ENCODE measurements around the gene FLNC. TPM values are rescaled to one million over a fixed set of nuclear protein-coding genes. Genes with fewer than 3 reads are reported as not detected.
A peak's percentile ranks its signal among the peaks of the same experiment; 100 is the strongest.

The FLNC gene
- total and polyA plus RNA-seq, 2 donors (not counting 1 experiment from before 2014, with no cell fraction given), result 0.01 TPM; not detected in 1

DNA sequence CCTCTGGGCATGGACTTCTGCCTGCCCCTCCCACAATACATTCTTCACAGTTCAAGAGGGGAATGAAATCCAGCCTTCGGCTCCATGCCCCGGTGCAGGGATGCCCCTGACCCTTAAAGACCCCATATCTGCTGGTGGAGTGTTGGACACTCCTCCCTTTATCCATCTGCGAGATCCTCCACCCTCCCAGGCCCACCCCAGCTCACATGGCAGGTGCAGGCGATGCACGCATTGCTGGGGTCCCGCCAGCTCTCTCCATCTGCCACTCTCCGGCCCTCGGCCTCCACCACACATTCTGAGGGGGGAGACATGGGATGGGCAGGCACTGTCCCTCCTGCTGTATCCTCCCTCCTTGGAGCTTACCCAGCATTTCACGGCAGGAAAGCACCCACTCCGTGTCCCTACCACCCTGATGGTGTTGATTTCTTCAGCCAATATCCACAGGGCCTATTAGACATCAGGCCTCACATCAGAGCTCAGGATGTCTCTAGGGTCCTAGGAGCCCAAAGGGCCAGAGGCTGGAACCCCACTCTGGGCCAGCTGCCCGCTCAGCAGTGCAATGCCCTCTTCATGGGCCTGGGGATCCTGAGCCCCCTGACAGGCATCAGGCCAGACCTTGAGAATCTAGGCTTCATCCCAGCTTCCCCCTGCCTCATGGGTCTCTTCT, 50.7 kb downstream of the FLNC start:
- DNase-seq, result no peak
- peaks cover 0 to 7% (median 3%) of the 10 kb centered on the region in 4 experiments for H3K27me3 ChIP-seq (replicated peaks in 1 of 4; ENCODE audit: control extremely low read depth in 1 of 4, control insufficient read depth in 3 of 4, insufficient read depth in 4 of 4, low read length in 3 of 4)
- peaks cover 0 to 6% of the 10 kb centered on the region in 2 donors for H3K4me1 ChIP-seq (ENCODE audit: control insufficient read depth in 2 of 2, insufficient read depth in 2 of 2, low read length in 2 of 2)
- Mint-ChIP-seq H3K9me3 (ENCODE audit: insufficient read depth) (no peaks in the 10 kb centered on the region), H3K4me1 (peaks cover 3% of the 10 kb centered on the region), H3K27me3 (peaks cover 3% of the 10 kb centered on the region), H3K4me3 (no peak overlapping the region), H3K27ac (peak overlapping the region; percentile 24)
- H4K20me1 ChIP-seq (ENCODE audit: control insufficient read depth, insufficient read depth, low read length, poor library complexity, severe bottlenecking), result no peaks in the 10 kb centered on the region
- H3K4me2 ChIP-seq (replicated peaks; ENCODE audit: low read depth, low read length, poor library complexity, severe bottlenecking), result no peak overlapping the region
- no peaks in the 10 kb centered on the region for H3K9me3 ChIP-seq (ENCODE audit: control extremely low read depth in 1 of 3, control insufficient read depth in 2 of 3, insufficient read depth in 1 of 3, low read length in 2 of 3)
- ATAC-seq (ENCODE audit: low read depth), result no peak
- H3K4me3 ChIP-seq (ENCODE audit: control extremely low read depth in 1 of 5, extremely low read depth in 1 of 5, insufficient read depth in 1 of 5, low read depth in 2 of 5, low read length in 4 of 5), result no peak overlapping the region
- intact Hi-C loops (cut with micrococcal nuclease), result no loop called here
- POLR2A ChIA-PET, result no interaction called here
- H3K79me2 ChIP-seq (ENCODE audit: control insufficient read depth, insufficient read depth, low read length), result no peaks in the 10 kb centered on the region
- CTCF ChIA-PET, result interaction anchor here (1.1 to 1.6 kb wide), 3 partner anchors 18 to 113 kb away, joined by 4 to 5 read pairs (median 4); partner anchors contain the start of gene ATP6V1F
- no peak overlapping the region for H2AFZ ChIP-seq (ENCODE audit: insufficient read depth, low read depth, low read length, poor library complexity, severe bottlenecking)
- no peak overlapping the region for H3K9ac ChIP-seq (ENCODE audit: low read length)
- no peak for TF ChIP-seq EZH2 (IDR thresholded peaks at IDR 0.05; ENCODE audit: borderline replicate concordance, insufficient read depth, low read depth, low read length, poor library complexity, severe bottlenecking)
- TF ChIP-seq, protein P1, sequence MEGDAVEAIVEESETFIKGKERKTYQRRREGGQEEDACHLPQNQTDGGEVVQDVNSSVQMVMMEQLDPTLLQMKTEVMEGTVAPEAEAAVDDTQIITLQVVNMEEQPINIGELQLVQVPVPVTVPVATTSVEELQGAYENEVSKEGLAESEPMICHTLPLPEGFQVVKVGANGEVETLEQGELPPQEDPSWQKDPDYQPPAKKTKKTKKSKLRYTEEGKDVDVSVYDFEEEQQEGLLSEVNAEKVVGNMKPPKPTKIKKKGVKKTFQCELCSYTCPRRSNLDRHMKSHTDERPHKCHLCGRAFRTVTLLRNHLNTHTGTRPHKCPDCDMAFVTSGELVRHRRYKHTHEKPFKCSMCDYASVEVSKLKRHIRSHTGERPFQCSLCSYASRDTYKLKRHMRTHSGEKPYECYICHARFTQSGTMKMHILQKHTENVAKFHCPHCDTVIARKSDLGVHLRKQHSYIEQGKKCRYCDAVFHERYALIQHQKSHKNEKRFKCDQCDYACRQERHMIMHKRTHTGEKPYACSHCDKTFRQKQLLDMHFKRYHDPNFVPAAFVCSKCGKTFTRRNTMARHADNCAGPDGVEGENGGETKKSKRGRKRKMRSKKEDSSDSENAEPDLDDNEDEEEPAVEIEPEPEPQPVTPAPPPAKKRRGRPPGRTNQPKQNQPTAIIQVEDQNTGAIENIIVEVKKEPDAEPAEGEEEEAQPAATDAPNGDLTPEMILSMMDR (IDR thresholded peaks at IDR 0.05), result no peak
- WGBS (ENCODE audit: insufficient coverage), result 87% methylated on average over 10 of the region's 11 CpGs
- no peak overlapping the region for H3K27ac ChIP-seq (ENCODE audit: low read length in 2 of 2)
- no peaks in the 10 kb centered on the region for H3K36me3 ChIP-seq (replicated peaks in 1 of 2; ENCODE audit: control extremely low read depth in 1 of 2, control insufficient read depth in 1 of 2, extremely low read depth in 1 of 2, insufficient read depth in 2 of 2, low read length in 1 of 2)

DNA sequence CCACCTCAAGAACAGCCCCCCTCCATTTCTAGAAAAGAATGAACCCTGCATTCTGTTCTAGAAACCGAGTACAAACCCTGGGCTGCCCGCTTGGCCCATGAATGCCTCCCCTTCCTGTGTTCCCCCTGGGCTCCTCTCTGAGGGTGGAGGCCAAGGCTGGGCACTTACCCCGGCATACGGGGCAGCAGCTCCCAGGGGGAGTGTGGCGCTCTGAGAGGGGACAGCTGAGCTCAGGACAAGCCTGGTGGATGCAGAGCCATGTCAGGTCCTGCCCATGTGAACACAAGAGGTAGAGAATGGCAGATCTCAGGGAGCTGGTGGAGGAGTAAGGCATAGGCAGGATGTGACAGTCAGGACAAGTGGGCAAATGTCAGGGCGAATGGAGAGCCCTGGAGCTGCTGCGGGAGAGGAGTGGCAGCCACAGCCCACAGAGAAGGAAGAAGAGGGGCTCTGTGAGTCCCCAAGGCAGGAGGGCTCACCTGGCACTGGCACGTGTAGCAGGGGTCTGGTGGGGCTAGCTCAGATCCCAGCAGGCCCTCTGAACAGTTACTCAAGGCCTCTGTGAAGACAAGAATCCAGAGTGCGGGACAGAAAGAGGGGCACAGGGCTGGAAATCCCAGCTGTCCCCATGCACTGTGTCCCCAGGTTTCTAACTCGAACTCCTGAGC, 51.4 kb downstream of the FLNC start:
- no peaks in the 10 kb centered on the region for H3K36me3 ChIP-seq (replicated peaks in 1 of 2; ENCODE audit: control extremely low read depth in 1 of 2, control insufficient read depth in 1 of 2, extremely low read depth in 1 of 2, insufficient read depth in 2 of 2, low read length in 1 of 2)
- ChIA-PET POLR2A (no interaction called here), CTCF (interaction anchor here (1.1 to 1.6 kb wide), 3 partner anchors 18 to 112 kb away, joined by 4 to 5 read pairs (median 4); partner anchors contain the start of gene ATP6V1F)
- H3K4me3 ChIP-seq (ENCODE audit: control extremely low read depth in 1 of 5, extremely low read depth in 1 of 5, insufficient read depth in 1 of 5, low read depth in 2 of 5, low read length in 4 of 5), result no peak overlapping the region
- DNase-seq (no peak), ATAC-seq (ENCODE audit: low read depth) (no peak)
- H3K27ac ChIP-seq (ENCODE audit: low read length in 2 of 2), result no peak overlapping the region
- H3K4me2 ChIP-seq (replicated peaks; ENCODE audit: low read depth, low read length, poor library complexity, severe bottlenecking), result no peak overlapping the region
- intact Hi-C loops (cut with micrococcal nuclease), result no loop called here
- TF ChIP-seq EZH2 (IDR thresholded peaks at IDR 0.05; ENCODE audit: borderline replicate concordance, insufficient read depth, low read depth, low read length, poor library complexity, severe bottlenecking), result no peak
- TF ChIP-seq, protein P1 (IDR thresholded peaks at IDR 0.05), result no peak
- no peaks in the 10 kb centered on the region for H3K9me3 ChIP-seq (ENCODE audit: control extremely low read depth in 1 of 3, control insufficient read depth in 2 of 3, insufficient read depth in 1 of 3, low read length in 2 of 3)
- H4K20me1 ChIP-seq (ENCODE audit: control insufficient read depth, insufficient read depth, low read length, poor library complexity, severe bottlenecking), result no peaks in the 10 kb centered on the region
- no peak overlapping the region for H3K9ac ChIP-seq (ENCODE audit: low read length)
- H3K4me1 ChIP-seq (ENCODE audit: control insufficient read depth in 2 of 2, insufficient read depth in 2 of 2, low read length in 2 of 2), result peaks cover 0 to 6% of the 10 kb centered on the region in 2 donors
- Mint-ChIP-seq H3K4me1 (peaks cover 3% of the 10 kb centered on the region), H3K27me3 (peaks cover 4% of the 10 kb centered on the region), H3K4me3 (no peak overlapping the region), H3K9me3 (ENCODE audit: insufficient read depth) (no peaks in the 10 kb centered on the region), H3K27ac (no peak overlapping the region)
- peaks cover 0 to 7% (median 3%) of the 10 kb centered on the region in 4 experiments for H3K27me3 ChIP-seq (replicated peaks in 1 of 4; ENCODE audit: control extremely low read depth in 1 of 4, control insufficient read depth in 3 of 4, insufficient read depth in 4 of 4, low read length in 3 of 4)
- 90% methylated on average over 10 of the region's 10 CpGs for WGBS (ENCODE audit: insufficient coverage)
- no peaks in the 10 kb centered on the region for H3K79me2 ChIP-seq (ENCODE audit: control insufficient read depth, insufficient read depth, low read length)
- no peak overlapping the region for H2AFZ ChIP-seq (ENCODE audit: insufficient read depth, low read depth, low read length, poor library complexity, severe bottlenecking)

Data from B cell (primary cell).